Activated naive CD4-positive, alpha-beta T cell treated with anti-CD3 and anti-CD28 coated beads for 36 hours (primary cell): Measurements from ENCODE around the gene KY. TPM values are rescaled to one million over a fixed set of nuclear protein-coding genes. Genes with fewer than 3 reads are reported as not detected.

Experiments
- CTCF ChIA-PET: fragments of 350-600 bp; sonication (Branson Sonifier 250); formaldehyde crosslinking; loops from one replicate; lab custom pipeline; 2021; ENCODE audit warnings: antibody characterized with exemption; lab: Charles Lee
- DNase-seq: peaks from one replicate; pipeline ENCODE4 v3.0.0-alpha.2; 2020
- H3K27ac Mint-ChIP-seq: one replicate; pipeline ENCODE4 v1.8.0; 2021; ENCODE audit warnings: mild to moderate bottlenecking, mixed read lengths
- H3K27me3 Mint-ChIP-seq: one replicate; pipeline ENCODE4 v1.8.0; 2021; ENCODE audit warnings: low read depth, mixed read lengths
- H3K36me3 Mint-ChIP-seq: one replicate; pipeline ENCODE4 v1.8.0; 2021; ENCODE audit warnings: low read depth, mixed read lengths
- H3K4me1 Mint-ChIP-seq: one replicate; pipeline ENCODE4 v1.8.0; 2021; ENCODE audit warnings: low read depth, mixed read lengths
- H3K4me3 Mint-ChIP-seq: one replicate; pipeline ENCODE4 v1.8.0; 2021; ENCODE audit warnings: mild to moderate bottlenecking, moderate library complexity, mixed read lengths
- H3K9me3 Mint-ChIP-seq: one replicate; pipeline ENCODE4 v1.8.0; 2021; ENCODE audit warnings: mixed read lengths
- intact Hi-C: fragments of 100-400 bp; cut with micrococcal nuclease; formaldehyde crosslinking; loops from one replicate; pipeline ENCODE4 v1.15.1; 2023
- total RNA-seq, 2 experiments: library from RNA; stranded (reverse); gene quantifications; one replicate each; pipeline ENCODE4 v1.2.3, GENCODE V29; 2021

The KY gene
- total RNA-seq, 2 experiments from 2014 or later = not detected

GRCh38 chr3:134640378-134640777 lies 10.4 kb downstream of the KY start:
- Mint-ChIP-seq H3K9me3 (no peaks in the 10 kb centered on the region), H3K4me3 (no peak overlapping the region), H3K27me3 (peaks cover 5% of the 10 kb centered on the region), H3K27ac (no peak overlapping the region), H3K4me1 (no peaks in the 10 kb centered on the region), H3K36me3 (no peaks in the 10 kb centered on the region)
- no peak for DNase-seq
- CTCF ChIA-PET = no interaction called here
- intact Hi-C loops = loop anchor here (2.0 kb wide), 1 partner anchor 40 kb away; no protein-coding TSS in a partner anchor

GRCh38 chr3:134638385-134639030 lies 12.3 kb downstream of the KY start:
- no peaks in the 10 kb centered on the region for H3K9me3 Mint-ChIP-seq
- H3K27ac Mint-ChIP-seq = no peak overlapping the region
- no peaks in the 10 kb centered on the region for H3K36me3 Mint-ChIP-seq
- no peak overlapping the region for H3K4me3 Mint-ChIP-seq
- DNase-seq = no peak
- peaks cover 5% of the 10 kb centered on the region for H3K27me3 Mint-ChIP-seq
- intact Hi-C loops = no loop called here
- H3K4me1 Mint-ChIP-seq = no peaks in the 10 kb centered on the region
- CTCF ChIA-PET = interaction anchor here (0.7 to 2.3 kb wide), 2 partner anchors 12 to 36 kb away, joined by 5 to 8 read pairs; no protein-coding TSS in a partner anchor

- intact Hi-C loops = no loop called here
- Mint-ChIP-seq H3K4me3 (no peak overlapping the region), H3K4me1 (no peaks in the 10 kb centered on the region), H3K9me3 (peaks cover 2% of the 10 kb centered on the region), H3K27me3 (peaks cover 9% of the 10 kb centered on the region), H3K27ac (no peak overlapping the region), H3K36me3 (no peaks in the 10 kb centered on the region)
- DNase-seq = no peak
- CTCF ChIA-PET = no interaction called here
These were observed 14.4 kb downstream of the KY start for GRCh38 chr3:134636406-134636805.

GRCh38 chr3:134630506-134630905 lies 20.3 kb downstream of the KY start:
- peaks cover 19% of the 10 kb centered on the region for H3K9me3 Mint-ChIP-seq
- CTCF ChIA-PET = no interaction called here
- no peak overlapping the region for H3K27ac Mint-ChIP-seq
- intact Hi-C loops = no loop called here
- H3K4me3 Mint-ChIP-seq = no peak overlapping the region
- H3K4me1 Mint-ChIP-seq = no peaks in the 10 kb centered on the region
- peaks cover 5% of the 10 kb centered on the region for H3K27me3 Mint-ChIP-seq
- no peaks in the 10 kb centered on the region for H3K36me3 Mint-ChIP-seq
- no peak for DNase-seq

- H3K36me3 Mint-ChIP-seq = no peaks in the 10 kb centered on the region
- no peaks in the 10 kb centered on the region for H3K4me1 Mint-ChIP-seq
- CTCF ChIA-PET = no interaction called here
- H3K9me3 Mint-ChIP-seq = peaks cover 19% of the 10 kb centered on the region
- H3K27ac Mint-ChIP-seq = no peak overlapping the region
- DNase-seq = no peak
- peaks cover 5% of the 10 kb centered on the region for H3K27me3 Mint-ChIP-seq
- H3K4me3 Mint-ChIP-seq = no peak overlapping the region
- intact Hi-C loops = no loop called here
These were observed 21.9 kb downstream of the KY start for GRCh38 chr3:134628884-134629283.

- intact Hi-C loops = no loop called here
- DNase-seq = no peak
- H3K27ac Mint-ChIP-seq = no peak overlapping the region
- peaks cover 19% of the 10 kb centered on the region for H3K9me3 Mint-ChIP-seq
- H3K36me3 Mint-ChIP-seq = no peaks in the 10 kb centered on the region
- H3K27me3 Mint-ChIP-seq = peaks cover 5% of the 10 kb centered on the region
- CTCF ChIA-PET = no interaction called here
- H3K4me3 Mint-ChIP-seq = no peak overlapping the region
- no peaks in the 10 kb centered on the region for H3K4me1 Mint-ChIP-seq
These were observed 23.0 kb downstream of the KY start for GRCh38 chr3:134627831-134628230.

- no peaks in the 10 kb centered on the region for H3K4me1 Mint-ChIP-seq
- H3K9me3 Mint-ChIP-seq = peaks cover 15% of the 10 kb centered on the region
- no peak overlapping the region for H3K4me3 Mint-ChIP-seq
- H3K27ac Mint-ChIP-seq = no peak overlapping the region
- H3K27me3 Mint-ChIP-seq = peaks cover 2% of the 10 kb centered on the region
- DNase-seq = no peak
- intact Hi-C loops = no loop called here
- CTCF ChIA-PET = no interaction called here
- no peaks in the 10 kb centered on the region for H3K36me3 Mint-ChIP-seq
These were observed 24.7 kb downstream of the KY start for GRCh38 chr3:134625885-134626741.

- intact Hi-C loops = no loop called here
- Mint-ChIP-seq H3K4me3 (no peak overlapping the region), H3K27ac (no peak overlapping the region), H3K4me1 (no peaks in the 10 kb centered on the region), H3K36me3 (no peaks in the 10 kb centered on the region), H3K27me3 (no peaks in the 10 kb centered on the region), H3K9me3 (peaks cover 9% of the 10 kb centered on the region)
- DNase-seq = no peak
- CTCF ChIA-PET = no interaction called here
These were observed 25.4 kb downstream of the KY start for GRCh38 chr3:134625462-134625861.

- H3K9me3 Mint-ChIP-seq = peaks cover 4% of the 10 kb centered on the region
- no peaks in the 10 kb centered on the region for H3K4me1 Mint-ChIP-seq
- DNase-seq = no peak
- intact Hi-C loops = no loop called here
- no peak overlapping the region for H3K27ac Mint-ChIP-seq
- H3K4me3 Mint-ChIP-seq = no peak overlapping the region
- no peaks in the 10 kb centered on the region for H3K36me3 Mint-ChIP-seq
- H3K27me3 Mint-ChIP-seq = no peaks in the 10 kb centered on the region
- CTCF ChIA-PET = interaction anchor here (1.0 kb wide), 1 partner anchor 131 kb away, joined by 3 read pairs; no protein-coding TSS in a partner anchor
These were observed 26.1 kb downstream of the KY start for GRCh38 chr3:134624537-134625287.

- no peak overlapping the region for H3K27ac Mint-ChIP-seq
- intact Hi-C loops = no loop called here
- H3K4me1 Mint-ChIP-seq = no peaks in the 10 kb centered on the region
- H3K4me3 Mint-ChIP-seq = no peak overlapping the region
- H3K9me3 Mint-ChIP-seq = no peaks in the 10 kb centered on the region
- DNase-seq = no peak
- CTCF ChIA-PET = no interaction called here
- no peaks in the 10 kb centered on the region for H3K36me3 Mint-ChIP-seq
- no peaks in the 10 kb centered on the region for H3K27me3 Mint-ChIP-seq
These were observed 27.1 kb downstream of the KY start for GRCh38 chr3:134623615-134624245.

GRCh38 chr3:134622806-134623365 lies 27.9 kb downstream of the KY start:
- H3K27ac Mint-ChIP-seq = no peak overlapping the region
- H3K36me3 Mint-ChIP-seq = no peaks in the 10 kb centered on the region
- CTCF ChIA-PET = no interaction called here
- intact Hi-C loops = no loop called here
- H3K4me1 Mint-ChIP-seq = no peaks in the 10 kb centered on the region
- H3K27me3 Mint-ChIP-seq = no peaks in the 10 kb centered on the region
- H3K4me3 Mint-ChIP-seq = no peak overlapping the region
- H3K9me3 Mint-ChIP-seq = no peaks in the 10 kb centered on the region
- DNase-seq = no peak

GRCh38 chr3:134621854-134622253 lies 29.0 kb downstream of the KY start:
- DNase-seq = no peak
- CTCF ChIA-PET = no interaction called here
- H3K27ac Mint-ChIP-seq = no peak overlapping the region
- no peak overlapping the region for H3K4me3 Mint-ChIP-seq
- no peaks in the 10 kb centered on the region for H3K27me3 Mint-ChIP-seq
- H3K36me3 Mint-ChIP-seq = no peaks in the 10 kb centered on the region
- intact Hi-C loops = no loop called here
- no peaks in the 10 kb centered on the region for H3K4me1 Mint-ChIP-seq
- H3K9me3 Mint-ChIP-seq = no peaks in the 10 kb centered on the region
